Adrenal gland (tissue), 12 donors: ENCODE data around the gene QKI. TPM values are rescaled to one million over a fixed set of nuclear protein-coding genes. Genes with fewer than 3 reads are reported as not detected.
A peak's percentile ranks its signal among the peaks of the same experiment; 100 is the strongest.

Experiments used
- DNase-seq, 7 donors: peaks; one replicate each; pipeline ENCODE4 v3.0.0-alpha.2; 2019 to 2020
- H3K27ac ChIP-seq, 5 donors: fragments of 200-600 bp; sonication (generic) in 4 of 5; 1 replicate in 3 of 5; 2 replicates in 2 of 5; pipeline versions ENCODE4 v1.5.1 to v1.8.0; 2016 to 2020; ENCODE audit warnings: mild to moderate bottlenecking in 1 of 5
- H3K27me3 ChIP-seq: fragments of 200-600 bp; 2 replicates; pipeline ENCODE4 v1.8.0; 2021
- H3K36me3 ChIP-seq, 2 donors: fragments of 200-600 bp; replicated peaks in 1 of 2; 1 replicate in 1 of 2; 2 replicates in 1 of 2; pipeline versions ENCODE4 v1.5.1 to v1.8.0; 2018 to 2022
- H3K4me1 ChIP-seq, 2 donors: fragments of 200-600 bp; replicated peaks in 1 of 2; 1 replicate in 1 of 2; 2 replicates in 1 of 2; pipeline versions ENCODE4 v1.5.1 to v1.8.0; 2018 to 2021
- H3K4me3 ChIP-seq, 4 donors: fragments of 200-600 bp; sonication (generic) in 3 of 4; one replicate each; pipeline ENCODE4 v1.5.1; 2016 to 2018
- H3K9me3 ChIP-seq, 3 donors: fragments of 200-600 bp; sonication (generic) in 1 of 3; replicated peaks in 1 of 3; 1 replicate in 2 of 3; 2 replicates in 1 of 3; pipeline versions ENCODE4 v1.5.1 to v1.8.0; 2016 to 2021
- CTCF ChIP-seq, 6 experiments: fragments of 450-650 bp in 4 of 6; fragments of 200-600 bp in 2 of 6; sonication (generic) in 1 of 6; IDR thresholded peaks; 1 replicate in 5 of 6; 2 replicates in 1 of 6; pipeline versions ENCODE4 v1.5.1 to v1.8.0; 2016 to 2021; ENCODE audit warnings: antibody characterized with exemption in 6 of 6, mild to moderate bottlenecking in 2 of 6, moderate library complexity in 1 of 6
- POLR2A ChIP-seq, 2 donors: fragments of 450-650 bp; IDR thresholded peaks; one replicate each; pipeline ENCODE4 v1.6.1; 2017; ENCODE audit warnings: antibody characterized with exemption in 2 of 2, mild to moderate bottlenecking in 2 of 2, moderate library complexity in 1 of 2
- WGBS, 4 donors: extraction: QIAGEN DNeasy Blood & Tissue Kit in 2 of 4; methylation state at CpG; one replicate each; pipeline versions ENCODE4 v1.1.5 to v1.1.7; 2013 to 2017; 5-methylcytosine and 5-hydroxymethylcytosine counted together
- intact Hi-C, 2 donors: fragments of 100-400 bp; cut with DNase I; formaldehyde crosslinking; loops; one replicate each; pipeline versions ENCODE4 v1.14.1 to v1.15.0; 2022 to 2023
- polyA plus RNA-seq, 3 donors: library from polyadenylated mRNA; stranded (reverse); fragments of 200-250 nt in 2 of 3; fragments of 350-450 nt in 1 of 3; fragmentation: Illumina TruSeq in 1 of 3; extraction: RNeasy Lipid Tissue Mini Kit (QIAGEN cat#74804) in 1 of 3; gene quantifications; one replicate each; pipeline ENCODE4 v1.2.3, GENCODE V29; 2013 to 2014
- total RNA-seq, 9 donors: library from RNA; depleted of rRNA in 4 of 9; stranded (reverse); fragments of >200 nt in 4 of 9; fragments of 120-200 nt in 1 of 9; fragmentation: NEBNext Ultra II Directional in 1 of 9; extraction: Animal tissue kit (Norgen Biotek cat#: 25700) in 1 of 9; gene quantifications; one replicate each; pipeline versions ENCODE4 v1.1.0 to v1.2.4, GENCODE V29; 2013 to 2023
- donor health status: healthy with polysubstance abuse.
- donor health status: Bipolar disorder and iron deficiency.
- donor health status: DM: yes; HTN: yes; CAD: no.
- donor health status: DM: no; HTN: no; CAD: no.
- donor health status: DM: no; HTN: no; CAD: no.
- donor health status: DM: yes; HTN: yes; CAD: no.

Gene QKI
- total and polyA plus RNA-seq, 12 donors = 10.3 to 207 (median 130) TPM

GRCh38 chr6:163435023-163435422, 20.5 kb downstream of the QKI start:
- H3K4me1 ChIP-seq = peaks cover 14 to 67% of the 10 kb centered on the region in 2 donors
- H3K27me3 ChIP-seq = no peaks in the 10 kb centered on the region
- no peak overlapping the region for H3K27ac ChIP-seq
- TF ChIP-seq POLR2A (IDR thresholded peaks at IDR 0.05) (no peak), CTCF (IDR thresholded peaks at IDR 0.05) (no peak)
- DNase-seq = no peak
- H3K9me3 ChIP-seq = no peaks in the 10 kb centered on the region
- 71 to 80% (median 80%) methylated on average over 4 of the region's 4 CpGs for WGBS, 4 donors
- no peaks in the 10 kb centered on the region for H3K36me3 ChIP-seq
- H3K4me3 ChIP-seq = no peak overlapping the region
- intact Hi-C loops = no loop called here

- no peak overlapping the region for H3K4me3 ChIP-seq
- intact Hi-C loops = no loop called here
- no peaks in the 10 kb centered on the region for H3K36me3 ChIP-seq
- peaks cover 13 to 67% of the 10 kb centered on the region in 2 donors for H3K4me1 ChIP-seq
- 61 to 76% (median 73%) methylated on average over 3 of the region's 3 CpGs for WGBS, 4 donors
- H3K27me3 ChIP-seq = no peaks in the 10 kb centered on the region
- TF ChIP-seq POLR2A (IDR thresholded peaks at IDR 0.05) (no peak), CTCF (IDR thresholded peaks at IDR 0.05) (no peak)
- no peak overlapping the region for H3K27ac ChIP-seq
- H3K9me3 ChIP-seq = no peaks in the 10 kb centered on the region
- no peak for DNase-seq
These were observed 22.3 kb downstream of the QKI start for GRCh38 chr6:163436843-163437242.

GRCh38 chr6:163437466-163437865, 22.9 kb downstream of the QKI start:
- intact Hi-C loops = no loop called here
- H3K27me3 ChIP-seq = no peaks in the 10 kb centered on the region
- H3K4me1 ChIP-seq = peaks cover 13 to 67% of the 10 kb centered on the region in 2 donors
- no peak overlapping the region for H3K27ac ChIP-seq
- H3K36me3 ChIP-seq = no peaks in the 10 kb centered on the region
- no peaks in the 10 kb centered on the region for H3K9me3 ChIP-seq
- DNase-seq = no peak
- peak overlapping the region in 1 of 4 donors; percentile 3 for H3K4me3 ChIP-seq
- WGBS, 4 donors = 48 to 70% (median 68%) methylated on average over 3 of the region's 3 CpGs
- TF ChIP-seq POLR2A (IDR thresholded peaks at IDR 0.05) = no peak
- no peak for TF ChIP-seq CTCF (IDR thresholded peaks at IDR 0.05)

- Histone ChIP-seq H3K36me3 (no peaks in the 10 kb centered on the region), H3K27ac (no peak overlapping the region), H3K4me1 (peaks cover 8 to 59% of the 10 kb centered on the region in 2 donors), H3K9me3 (no peaks in the 10 kb centered on the region), H3K4me3 (no peak overlapping the region), H3K27me3 (no peaks in the 10 kb centered on the region)
- no peak for DNase-seq
- TF ChIP-seq POLR2A (IDR thresholded peaks at IDR 0.05) = no peak
- no peak for TF ChIP-seq CTCF (IDR thresholded peaks at IDR 0.05)
- 58 to 66% (median 63%) methylated on average over 3 of the region's 3 CpGs for WGBS, 4 donors
- intact Hi-C loops = no loop called here
These were observed 23.9 kb downstream of the QKI start for GRCh38 chr6:163438298-163438939.
